ENCODE data around the gene TASP1.

DNA sequence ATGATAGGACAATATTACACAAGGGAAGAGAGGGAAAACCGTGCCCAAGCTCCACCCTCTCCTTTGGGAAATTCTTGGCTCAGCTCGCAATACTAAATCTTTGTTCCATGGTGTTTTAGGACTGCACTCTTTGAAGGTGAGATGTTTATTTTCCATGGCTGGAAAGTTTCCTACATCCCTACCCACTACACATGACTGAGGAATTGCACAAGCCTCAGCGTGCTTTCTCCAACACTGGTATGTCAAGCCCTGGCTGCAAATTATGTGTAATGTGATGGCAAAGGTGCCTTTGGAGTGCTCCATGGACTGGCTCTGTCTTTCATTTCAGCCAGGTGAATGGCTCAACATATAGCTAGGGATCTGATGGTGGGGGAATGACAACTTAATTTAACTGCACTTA lies 283.3 kb downstream of the TASP1 start:
- TF ChIP-seq POLR2A (IDR thresholded peaks at IDR 0.05) = no peak
- TF ChIP-seq, protein P1, sequence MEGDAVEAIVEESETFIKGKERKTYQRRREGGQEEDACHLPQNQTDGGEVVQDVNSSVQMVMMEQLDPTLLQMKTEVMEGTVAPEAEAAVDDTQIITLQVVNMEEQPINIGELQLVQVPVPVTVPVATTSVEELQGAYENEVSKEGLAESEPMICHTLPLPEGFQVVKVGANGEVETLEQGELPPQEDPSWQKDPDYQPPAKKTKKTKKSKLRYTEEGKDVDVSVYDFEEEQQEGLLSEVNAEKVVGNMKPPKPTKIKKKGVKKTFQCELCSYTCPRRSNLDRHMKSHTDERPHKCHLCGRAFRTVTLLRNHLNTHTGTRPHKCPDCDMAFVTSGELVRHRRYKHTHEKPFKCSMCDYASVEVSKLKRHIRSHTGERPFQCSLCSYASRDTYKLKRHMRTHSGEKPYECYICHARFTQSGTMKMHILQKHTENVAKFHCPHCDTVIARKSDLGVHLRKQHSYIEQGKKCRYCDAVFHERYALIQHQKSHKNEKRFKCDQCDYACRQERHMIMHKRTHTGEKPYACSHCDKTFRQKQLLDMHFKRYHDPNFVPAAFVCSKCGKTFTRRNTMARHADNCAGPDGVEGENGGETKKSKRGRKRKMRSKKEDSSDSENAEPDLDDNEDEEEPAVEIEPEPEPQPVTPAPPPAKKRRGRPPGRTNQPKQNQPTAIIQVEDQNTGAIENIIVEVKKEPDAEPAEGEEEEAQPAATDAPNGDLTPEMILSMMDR (IDR thresholded peaks at IDR 0.05) = no peak

Measured in tibial nerve (tissue), 3 donors.